ENCODE data around the gene MDP1. TPM values are rescaled to one million over a fixed set of nuclear protein-coding genes. Genes with fewer than 3 reads are reported as not detected.

The MDP1 gene
- polyA plus RNA-seq, 1 of the 3 experiments (the other 2 are of a cell fraction): 36.7 TPM

- TF ChIP-seq MEF2A (IDR thresholded peaks at IDR 0.05; ENCODE audit: borderline replicate concordance, low read depth): no peak
- no peak for TF ChIP-seq RXRA (IDR thresholded peaks at IDR 0.05; ENCODE audit: borderline replicate concordance, low read depth)
- no peak for TF ChIP-seq SMC3 (IDR thresholded peaks at IDR 0.05; ENCODE audit: low read depth, low read length)
- no peak for TF ChIP-seq ZBTB33 (IDR thresholded peaks at IDR 0.05; ENCODE audit: borderline replicate concordance, low read depth)
- TF ChIP-seq FOXJ3 (CRISPR knock-in tag; IDR thresholded peaks at IDR 0.05): no peak
- TF ChIP-seq GABPA (IDR thresholded peaks at IDR 0.05; ENCODE audit: low read depth): no peak
- TF ChIP-seq RFX5 (IDR thresholded peaks at IDR 0.05; ENCODE audit: low read length): no peak
- TF ChIP-seq GATA2 (CRISPR knock-in tag; IDR thresholded peaks at IDR 0.05): no peak
Observed at GRCh38 chr14:24186831-24187538, 28.9 kb downstream of the MDP1 start (continued).

- Histone ChIP-seq H3K9me2 (no peaks in the 10 kb centered on the region), H3K36me3 (replicated peaks in 1 of 2; ENCODE audit: control insufficient read depth in 1 of 2, insufficient read depth in 2 of 2, low read length in 1 of 2) (peaks cover 21 to 77% of the 10 kb centered on the region in 2 experiments), H3F3A (replicated peaks; ENCODE audit: insufficient read depth) (peaks cover 15% of the 10 kb centered on the region), H3K4me1 (ENCODE audit: control insufficient read depth in 1 of 2, insufficient read depth in 2 of 2, low read depth in 1 of 2, low read length in 1 of 2) (peaks cover 9 to 21% of the 10 kb centered on the region in 2 experiments), H3K4me3 (ENCODE audit: low read depth in 2 of 2, low read length in 1 of 2) (no peak overlapping the region), H2AFZ (ENCODE audit: low read depth) (no peak overlapping the region), H3K4me2 (no peak overlapping the region), H3K79me2 (ENCODE audit: insufficient read depth) (peaks cover 19% of the 10 kb centered on the region), H4K20me1 (ENCODE audit: insufficient read depth) (no peaks in the 10 kb centered on the region), H3K9me3 (no peaks in the 10 kb centered on the region), H3K27me3 (ENCODE audit: insufficient read depth) (no peaks in the 10 kb centered on the region), H3K9ac (no peak overlapping the region), H3K27ac (ENCODE audit: low read depth in 2 of 2, low read length in 1 of 2) (no peak overlapping the region)
- ChIA-PET POLR2A (interaction anchor here (1.4 kb wide), 1 partner anchor 14 kb away, joined by 4 read pairs; the partner anchor contains the start of gene REC8), CTCF (interaction anchor here (0.7 to 3.8 kb wide), 7 partner anchors 10 to 77 kb away, joined by 3 to 16 read pairs (median 4); partner anchors contain the start of genes IRF9, MDP1 and TM9SF1)
- TF ChIP-seq RXRA (IDR thresholded peaks at IDR 0.05; ENCODE audit: borderline replicate concordance, low read depth): no peak
- no peak for TF ChIP-seq EZH2phosphoT487 (IDR thresholded peaks at IDR 0.05; ENCODE audit: borderline replicate concordance, low read depth)
- no peak for TF ChIP-seq JUND (IDR thresholded peaks at IDR 0.05)
- no peak for DNase-seq
- WGBS (ENCODE audit: low lambda C conversion rate): 96% methylated on average over 7 of the region's 11 CpGs
Observed at GRCh38 chr14:24185741-24186140, 30.1 kb downstream of the MDP1 start.

GRCh38 chr14:24185026-24185425, 30.8 kb downstream of the MDP1 start:
- H4K20me1 ChIP-seq (ENCODE audit: insufficient read depth): no peaks in the 10 kb centered on the region
- H3F3A ChIP-seq (replicated peaks; ENCODE audit: insufficient read depth): peaks cover 22% of the 10 kb centered on the region
- H3K27me3 ChIP-seq (ENCODE audit: insufficient read depth): no peaks in the 10 kb centered on the region
- peaks cover 9 to 21% of the 10 kb centered on the region in 2 experiments for H3K4me1 ChIP-seq (ENCODE audit: control insufficient read depth in 1 of 2, insufficient read depth in 2 of 2, low read depth in 1 of 2, low read length in 1 of 2)
- no peak overlapping the region for H3K4me2 ChIP-seq
- no peak for DNase-seq
- H3K27ac ChIP-seq (ENCODE audit: low read depth in 2 of 2, low read length in 1 of 2): no peak overlapping the region
- CTCF ChIA-PET: interaction anchor here (0.7 to 3.8 kb wide), 4 partner anchors 12 to 76 kb away, joined by 3 to 16 read pairs (median 8); partner anchors contain the start of genes IRF9 and MDP1
- no peak overlapping the region for H2AFZ ChIP-seq (ENCODE audit: low read depth)
- H3K9me3 ChIP-seq: no peaks in the 10 kb centered on the region
- H3K4me3 ChIP-seq (ENCODE audit: low read depth in 2 of 2, low read length in 1 of 2): no peak overlapping the region
- POLR2A ChIA-PET: interaction anchor here (1.4 to 1.7 kb wide), 2 partner anchors 11 to 13 kb away, joined by 4 read pairs; partner anchors contain the start of genes REC8 and TM9SF1
- WGBS (ENCODE audit: low lambda C conversion rate): 90% methylated on average over 7 of the region's 7 CpGs
- H3K9ac ChIP-seq: no peak overlapping the region
- H3K36me3 ChIP-seq (replicated peaks in 1 of 2; ENCODE audit: control insufficient read depth in 1 of 2, insufficient read depth in 2 of 2, low read length in 1 of 2): peaks cover 21 to 79% of the 10 kb centered on the region in 2 experiments
- no peaks in the 10 kb centered on the region for H3K9me2 ChIP-seq
- peaks cover 19% of the 10 kb centered on the region for H3K79me2 ChIP-seq (ENCODE audit: insufficient read depth)
- TF ChIP-seq FOXJ3 (CRISPR knock-in tag; IDR thresholded peaks at IDR 0.05) (no peak), TEAD4 (IDR thresholded peaks at IDR 0.05; ENCODE audit: borderline replicate concordance, insufficient read depth) (no peak), NFIC (IDR thresholded peaks at IDR 0.05; ENCODE audit: borderline replicate concordance) (no peak), CHD2 (IDR thresholded peaks at IDR 0.05; ENCODE audit: low read length, partially characterized antibody) (no peak), JUND (IDR thresholded peaks at IDR 0.05) (no peak), NRF1 (IDR thresholded peaks at IDR 0.05; ENCODE audit: low read depth, low read length) (no peak), RCOR1 (IDR thresholded peaks at IDR 0.05; ENCODE audit: low read length) (no peak), PBX3 (IDR thresholded peaks at IDR 0.05) (no peak), MAX (IDR thresholded peaks at IDR 0.05; ENCODE audit: low read depth) (no peak), REST (IDR thresholded peaks at IDR 0.05; ENCODE audit: low read depth, low read length) (no peak), FOXM1 (IDR thresholded peaks at IDR 0.05; ENCODE audit: low read depth) (no peak)

All from SK-N-SH (cell line).